Stomach (tissue), 9 donors: Measurements from ENCODE around the gene TDO2. TPM values are rescaled to one million over a fixed set of nuclear protein-coding genes. Genes with fewer than 3 reads are reported as not detected.
"Not testable (repeated sequence)": the region's sequence is repeated elsewhere in the genome, so short reads cannot be mapped to it uniquely, and the experiment has no call there.

Experiments used
- DNase-seq, 2 donors: peaks; one replicate each; pipeline versions ENCODE4 v3.0.0 to v3.0.0-alpha.2; 2013 to 2019
- H3K27ac ChIP-seq, 5 donors: fragments of 200-600 bp in 4 of 5; sonication (generic) in 4 of 5; one replicate each; pipeline ENCODE4 v1.5.1; 2013 to 2019; ENCODE audit warnings: mild to moderate bottlenecking in 1 of 5, moderate library complexity in 1 of 5
- H3K27me3 ChIP-seq, 3 donors: fragments of 200-600 bp; sonication (generic); one replicate each; pipeline ENCODE4 v1.5.1; 2017 to 2019; ENCODE audit warnings: mixed run types in 1 of 3
- H3K36me3 ChIP-seq, 4 donors: fragments of 200-600 bp; sonication (generic); 1 replicate in 3 of 4; 2 replicates in 1 of 4; pipeline ENCODE4 v1.5.1; 2016 to 2019
- H3K4me1 ChIP-seq, 4 donors: fragments of 200-600 bp; sonication (generic); one replicate each; pipeline ENCODE4 v1.5.1; 2016 to 2019
- H3K4me3 ChIP-seq, 4 donors: fragments of 200-600 bp; sonication (generic) in 3 of 4; one replicate each; pipeline ENCODE4 v1.5.1; 2016 to 2019; ENCODE audit warnings: mild to moderate bottlenecking in 1 of 4
- H3K9me3 ChIP-seq, 4 donors: fragments of 200-600 bp; sonication (generic); one replicate each; pipeline ENCODE4 v1.5.1; 2016 to 2019
- CTCF ChIP-seq, 7 experiments: fragments of 450-650 bp in 4 of 7; fragments of 200-600 bp in 3 of 7; sonication (generic) in 3 of 7; IDR thresholded peaks; one replicate each; pipeline ENCODE4 v1.5.1; 2016 to 2019; ENCODE audit warnings: antibody characterized with exemption in 7 of 7, control low read depth in 2 of 7, mild to moderate bottlenecking in 1 of 7
- EP300 ChIP-seq: sonication (generic); formaldehyde crosslinking; IDR thresholded peaks from one replicate; pipeline ENCODE4 v1.6.1; 2017; ENCODE audit warnings: antibody characterized with exemption
- POLR2A ChIP-seq, 4 donors: fragments of 450-650 bp; IDR thresholded peaks; one replicate each; pipeline ENCODE4 v1.6.1; 2016; ENCODE audit warnings: antibody characterized with exemption in 4 of 4, control low read depth in 2 of 4, mild to moderate bottlenecking in 1 of 4, moderate library complexity in 1 of 4
- POLR2AphosphoS5 ChIP-seq, 3 donors: sonication (generic); formaldehyde crosslinking; IDR thresholded peaks; one replicate each; pipeline ENCODE4 v1.6.1; 2016; ENCODE audit warnings: antibody characterized with exemption in 3 of 3
- WGBS, 5 donors: extraction: QIAGEN DNeasy Blood & Tissue Kit in 3 of 5; methylation state at CpG; one replicate each; pipeline versions ENCODE4 v1.1.5 to v1.1.7; 2013 to 2018; 5-methylcytosine and 5-hydroxymethylcytosine counted together
- intact Hi-C: fragments of 100-400 bp; cut with DNase I; formaldehyde crosslinking; loops from one replicate; pipeline ENCODE4 v1.15.1; 2023; ENCODE audit warnings: low total_unique reads
- polyA plus RNA-seq, 3 donors: library from polyadenylated mRNA; stranded (reverse); fragments of 200-250 nt; gene quantifications; one replicate each; pipeline ENCODE4 v1.2.3, GENCODE V29; 2013
- total RNA-seq, 5 donors: library from RNA; depleted of rRNA; stranded (reverse); fragments of >200 nt; gene quantifications; one replicate each; pipeline versions ENCODE4 v1.1.0 to v1.2.3, GENCODE V29; 2014 to 2016
- donor health status: healthy with polysubstance abuse.
- donor health status: Bipolar disorder and iron deficiency.
- donor health status: healthy.

The TDO2 gene
- total and polyA plus RNA-seq, 8 donors = 0.30 to 5.0 (median 0.56) TPM; not detected in 5

GRCh38 chr4:155889031-155889793, 14.3 kb upstream of the TDO2 start:
- intact Hi-C loops = no loop called here
- H3K9me3 ChIP-seq = no peaks in the 10 kb centered on the region
- no peaks in the 10 kb centered on the region for H3K36me3 ChIP-seq
- no peaks in the 10 kb centered on the region for H3K4me1 ChIP-seq
- H3K27me3 ChIP-seq = no peaks in the 10 kb centered on the region
- peak in 1 of 2 donors; percentile 42 for DNase-seq
- no peak overlapping the region for H3K27ac ChIP-seq
- TF ChIP-seq POLR2AphosphoS5 (IDR thresholded peaks at IDR 0.05) (peak in 1 of 3 donors; percentile 41), CTCF (IDR thresholded peaks at IDR 0.05) (no peak)
- 35 to 55% (median 41%) methylated on average over 5 of the region's 5 CpGs for WGBS, 5 donors
- H3K4me3 ChIP-seq = no peak overlapping the region

- Histone ChIP-seq H3K9me3 (no peaks in the 10 kb centered on the region), H3K27ac (no peak overlapping the region), H3K4me1 (no peaks in the 10 kb centered on the region), H3K27me3 (no peaks in the 10 kb centered on the region), H3K4me3 (no peak overlapping the region), H3K36me3 (no peaks in the 10 kb centered on the region)
- intact Hi-C loops = no loop called here
- TF ChIP-seq CTCF (IDR thresholded peaks at IDR 0.05) (no peak), POLR2AphosphoS5 (IDR thresholded peaks at IDR 0.05) (no peak), POLR2A (IDR thresholded peaks at IDR 0.05) (no peak), EP300 (no peak)
- 71 to 89% (median 81%) methylated on average over 2 of the region's 2 CpGs for WGBS, 5 donors
- no peak for DNase-seq
Measured at GRCh38 chr4:155889946-155890345, 13.6 kb upstream of the TDO2 start.

GRCh38 chr4:155891058-155891457, 12.4 kb upstream of the TDO2 start:
- 67 to 75% (median 72%) methylated on average over 3 of the region's 3 CpGs for WGBS, 5 donors
- Histone ChIP-seq H3K36me3 (no peaks in the 10 kb centered on the region), H3K27me3 (no peaks in the 10 kb centered on the region), H3K4me3 (no peak overlapping the region), H3K4me1 (no peaks in the 10 kb centered on the region), H3K9me3 (no peaks in the 10 kb centered on the region), H3K27ac (no peak overlapping the region)
- TF ChIP-seq POLR2AphosphoS5 (IDR thresholded peaks at IDR 0.05) (no peak), EP300 (no peak), POLR2A (IDR thresholded peaks at IDR 0.05) (no peak), CTCF (IDR thresholded peaks at IDR 0.05) (no peak)
- intact Hi-C loops = no loop called here
- DNase-seq = no peak

- H3K36me3 ChIP-seq, H3K27ac ChIP-seq, intact Hi-C loops, H3K4me3 ChIP-seq, H3K9me3 ChIP-seq, H3K27me3 ChIP-seq, DNase-seq: not testable (repeated sequence)
- peaks cover 0 to 11% (median 3%) of the 10 kb centered on the region in 4 donors for H3K4me1 ChIP-seq
- 78 to 81% (median 80%) methylated on average over 2 of the region's 2 CpGs for WGBS, 5 donors
Measured at GRCh38 chr4:155898371-155898770, 5.1 kb upstream of the TDO2 start.

- Histone ChIP-seq H3K27ac (no peak overlapping the region), H3K27me3 (no peaks in the 10 kb centered on the region), H3K9me3 (peaks cover 0 to 6% (median 0%) of the 10 kb centered on the region in 4 donors), H3K36me3 (no peaks in the 10 kb centered on the region), H3K4me3 (no peak overlapping the region), H3K4me1 (peaks cover 0 to 11% (median 3%) of the 10 kb centered on the region in 4 donors)
- intact Hi-C loops = no loop called here
- WGBS, 5 donors = 23 to 45% (median 27%) methylated on average over 3 of the region's 3 CpGs
- no peak for DNase-seq
- no peak for TF ChIP-seq CTCF (IDR thresholded peaks at IDR 0.05)
- no peak for TF ChIP-seq EP300
- no peak for TF ChIP-seq POLR2AphosphoS5 (IDR thresholded peaks at IDR 0.05)
- TF ChIP-seq POLR2A (IDR thresholded peaks at IDR 0.05) = no peak
Measured at GRCh38 chr4:155899891-155900290, 3.6 kb upstream of the TDO2 start.
